IPS DF 4.7 (cell line): ENCODE results near the gene MTCL3.

ENCODE experiments used
- DNase-seq: peaks from one replicate; pipeline ENCODE4 v3.0.0-alpha.2; 2013; ENCODE audit warnings: low spot score; ENCODE audit errors: extremely low read depth

The MTCL3 gene

DNA sequence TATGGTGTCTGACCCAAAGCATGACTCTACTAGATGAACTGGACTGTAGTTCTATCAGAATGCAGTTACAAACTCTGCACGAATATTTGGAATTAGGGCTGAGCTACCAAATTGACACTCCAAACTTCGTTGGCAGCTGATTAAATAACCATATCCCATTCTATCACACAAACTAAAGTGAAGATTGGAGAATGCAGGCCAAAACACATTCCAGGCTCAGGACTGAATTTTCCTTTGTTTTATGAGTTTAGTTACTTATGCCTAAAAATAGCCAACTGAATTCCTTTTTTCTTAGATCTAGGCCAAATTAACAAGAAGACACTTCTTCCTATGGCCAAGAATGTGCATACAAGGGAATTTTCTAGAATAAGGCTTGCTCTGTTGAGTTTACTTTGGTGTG, 50.2 kb downstream of the MTCL3 start:
- DNase-seq = no peak

- no peak for DNase-seq
Measured at GRCh38 chr6:127466416-127466815, 52.7 kb downstream of the MTCL3 start.

- DNase-seq = peak; percentile 53
Measured at GRCh38 chr6:127464881-127465459, 54.2 kb downstream of the MTCL3 start.

GRCh38 chr6:127464161-127464880, 54.8 kb downstream of the MTCL3 start:
- DNase-seq = no peak

GRCh38 chr6:127463056-127463455, 56.1 kb downstream of the MTCL3 start:
- DNase-seq = no peak

DNA sequence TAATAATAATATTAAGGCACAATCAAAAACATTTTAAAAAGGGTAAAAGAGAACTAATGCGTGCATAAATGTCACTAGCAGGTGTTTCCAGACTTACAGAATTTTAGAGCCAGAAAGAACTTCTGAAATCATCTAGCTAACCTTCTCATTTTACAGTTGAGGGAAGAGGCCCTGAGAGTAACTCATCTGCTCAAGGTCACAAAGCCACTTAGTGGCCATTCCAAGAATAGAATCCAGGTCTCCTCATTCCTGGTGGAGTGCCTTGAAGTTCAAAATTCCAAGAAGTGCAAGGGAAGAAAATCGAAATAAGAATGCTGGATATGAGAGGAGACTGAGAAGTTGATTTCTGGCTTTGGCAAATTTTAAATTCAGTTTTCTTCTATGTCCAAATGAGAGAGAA, 56.8 kb downstream of the MTCL3 start:
- DNase-seq = no peak

- DNase-seq = no peak
Measured at GRCh38 chr6:127460465-127460864, 58.7 kb downstream of the MTCL3 start.

GRCh38 chr6:127459231-127459641, 59.9 kb downstream of the MTCL3 start, which contains the start of gene KIAA0408:
KIAA0408 (minus strand) TSS chr6:127459389; CDS start chr6:127453981, 5,408 bp downstream.
- DNase-seq = no peak

DNA sequence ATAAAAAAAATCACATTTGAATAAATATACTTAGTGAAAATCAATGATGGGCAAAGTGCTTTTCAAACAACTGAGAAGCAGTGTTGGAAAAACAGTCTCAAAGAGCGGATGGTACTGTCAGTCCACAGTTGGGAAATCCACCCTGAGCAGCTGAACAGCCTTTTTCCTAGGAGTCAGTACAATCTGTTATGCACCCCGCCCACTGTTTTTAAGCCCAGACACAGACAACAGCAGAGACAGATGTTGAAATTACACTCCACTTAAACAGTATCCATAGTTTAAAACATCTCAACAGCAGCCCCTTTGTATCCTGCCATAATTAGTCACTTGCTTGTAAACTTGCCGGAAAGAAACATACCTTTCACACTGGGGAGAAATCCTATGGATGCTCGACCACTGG, 60.3 kb downstream of the MTCL3 start:
- no peak for DNase-seq

DNA sequence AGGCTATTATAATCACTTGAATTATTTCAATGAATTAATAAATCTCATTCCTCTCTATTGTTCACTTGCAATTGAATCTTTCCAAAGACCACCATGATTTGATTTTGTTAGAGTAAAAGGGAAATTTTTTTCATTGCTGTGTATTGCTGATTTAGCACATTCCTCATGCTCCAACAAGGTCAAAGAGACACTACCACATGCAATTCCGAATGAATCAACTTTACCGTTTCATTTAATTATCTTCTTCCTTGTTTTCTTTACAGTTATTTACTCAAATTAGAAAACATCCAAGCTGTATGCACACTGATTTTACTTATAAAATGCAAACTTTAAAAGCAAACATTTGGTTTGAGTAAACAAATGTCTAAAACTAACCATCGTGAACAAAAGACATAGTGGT, 60.9 kb downstream of the MTCL3 start:
- DNase-seq = no peak

GRCh38 chr6:127457456-127458064, 61.6 kb downstream of the MTCL3 start:
- DNase-seq = no peak

DNA sequence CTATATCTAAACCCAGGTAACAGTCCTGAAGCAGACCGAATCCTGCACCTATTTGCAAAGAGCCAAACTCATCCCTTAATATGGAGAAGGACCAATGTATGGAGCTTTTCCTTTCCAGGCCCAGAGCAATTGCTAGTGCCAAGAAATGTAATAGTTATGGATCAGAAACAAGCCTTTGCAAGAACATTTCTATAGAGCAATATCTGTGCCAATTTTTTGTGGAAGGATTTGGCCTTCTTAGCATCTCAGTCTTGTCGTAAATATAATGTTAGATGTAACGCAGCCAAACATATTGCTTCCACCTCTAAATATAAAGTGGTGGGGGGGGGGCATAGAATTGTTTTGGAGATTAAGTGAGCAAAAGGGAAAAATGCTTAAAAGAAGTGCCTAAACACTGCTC, 62.7 kb downstream of the MTCL3 start:
- DNase-seq = no peak

- no peak for DNase-seq
Measured at GRCh38 chr6:127453845-127454619, 65.1 kb downstream of the MTCL3 start.

DNA sequence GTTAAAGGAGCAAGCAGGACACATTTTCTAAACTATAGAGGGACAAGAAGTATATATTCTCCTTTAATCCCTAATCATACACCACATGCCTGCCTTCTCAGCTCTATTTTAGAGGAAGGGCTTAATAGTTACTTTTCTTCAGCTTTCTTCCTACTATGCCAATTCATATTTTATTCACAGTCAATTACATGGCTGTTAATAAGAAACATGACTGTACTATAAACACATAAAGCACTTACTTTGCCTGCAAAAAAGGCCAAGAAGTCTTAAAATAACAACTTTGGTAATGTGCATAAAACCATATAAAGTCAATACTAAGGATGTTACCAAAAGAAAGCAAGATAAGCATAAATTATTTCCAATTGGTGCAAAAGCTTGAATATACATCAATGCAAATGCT, 66.3 kb downstream of the MTCL3 start:
- no peak for DNase-seq

GRCh38 chr6:127451388-127451787, 67.7 kb downstream of the MTCL3 start:
- DNase-seq = no peak

- no peak for DNase-seq
Measured at GRCh38 chr6:127447780-127448179, 71.4 kb downstream of the MTCL3 start.

- no peak for DNase-seq
Measured at GRCh38 chr6:127446356-127446755, 72.8 kb downstream of the MTCL3 start.

GRCh38 chr6:127441881-127442280, 77.3 kb downstream of the MTCL3 start:
- DNase-seq = no peak

DNA sequence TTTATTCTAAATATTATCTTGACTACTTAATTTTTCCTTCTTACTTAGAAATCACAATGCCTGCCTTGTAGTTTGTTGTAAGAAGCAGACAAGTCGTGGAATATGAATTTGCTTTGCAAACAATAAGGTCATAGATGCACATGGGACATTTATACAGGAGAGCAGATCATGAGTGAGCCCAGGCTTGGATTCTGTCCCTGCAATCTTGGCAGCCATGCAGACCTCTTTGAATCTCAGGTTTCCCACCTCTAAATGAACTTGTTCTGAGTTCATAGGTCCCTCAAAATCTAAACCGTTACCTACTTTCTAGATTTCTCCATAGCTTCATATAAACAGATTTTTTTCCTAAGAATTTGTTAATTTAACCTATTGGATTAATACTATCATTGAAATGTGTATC, 79.4 kb downstream of the MTCL3 start:
- DNase-seq = no peak

- no peak for DNase-seq
Measured at GRCh38 chr6:127436578-127437110, 82.5 kb downstream of the MTCL3 start.

DNA sequence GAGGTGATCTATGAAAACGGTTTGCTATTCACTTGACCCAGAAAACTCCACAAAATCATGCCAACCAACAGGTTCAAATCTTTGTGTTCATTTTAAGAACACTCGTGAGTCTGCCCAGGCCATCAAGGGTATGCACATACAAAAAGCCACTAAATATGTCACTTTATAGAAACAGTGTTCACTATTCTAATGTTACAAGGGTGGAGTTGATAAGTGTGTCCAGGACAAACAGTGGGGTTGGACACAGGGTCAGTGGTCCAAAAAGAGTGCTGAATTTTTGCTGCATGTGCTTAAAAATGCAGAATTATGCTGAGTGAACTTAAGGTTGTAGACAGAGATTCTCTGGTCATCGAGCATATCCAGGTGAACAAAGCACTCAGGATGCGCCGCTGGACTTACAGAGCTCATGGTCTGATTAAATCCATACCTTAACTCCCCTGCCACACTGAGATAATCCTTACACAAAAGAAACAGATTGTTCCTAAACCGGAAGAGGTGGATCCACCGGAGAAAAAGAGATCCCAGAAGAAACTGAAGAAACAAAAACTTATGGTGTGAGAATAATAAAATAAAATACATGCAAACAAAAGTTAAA, 83.4 kb downstream of the MTCL3 start:
- no peak for DNase-seq
